ENCODE measurements around the gene MINK1.

- TF ChIP-seq POLR2A (IDR thresholded peaks at IDR 0.05; ENCODE audit: control extremely low read depth in 1 of 2, low read depth in 2 of 2, low read length in 2 of 2) (no peak), HDAC2 (IDR thresholded peaks at IDR 0.05; ENCODE audit: borderline replicate concordance in 1 of 2, low read depth in 2 of 2, low read length in 2 of 2) (no peak), CTCF (IDR thresholded peaks at IDR 0.05; ENCODE audit: control extremely low read depth in 1 of 3, insufficient read depth in 1 of 3, low read depth in 1 of 3, low read length in 3 of 3) (no peak), YY1 (IDR thresholded peaks at IDR 0.05; ENCODE audit: low read depth, low read length) (no peak), RAD21 (IDR thresholded peaks at IDR 0.05 in 1 of 2, conservative IDR thresholded peaks at IDR 0.05 in 1 of 2; ENCODE audit: low read depth in 2 of 2, low read length in 2 of 2) (no peak), CHD2 (IDR thresholded peaks at IDR 0.05; ENCODE audit: low read length) (no peak), RBBP5 (IDR thresholded peaks at IDR 0.05; ENCODE audit: borderline replicate concordance, low read depth, low read length) (no peak), TEAD4 (IDR thresholded peaks at IDR 0.05; ENCODE audit: low read depth, low read length) (no peak), EZH2 (IDR thresholded peaks at IDR 0.05; ENCODE audit: low read depth, low read length, severe bottlenecking) (no peak), GTF2F1 (IDR thresholded peaks at IDR 0.05; ENCODE audit: borderline replicate concordance, low read depth, low read length) (no peak), SP2 (IDR thresholded peaks at IDR 0.05; ENCODE audit: low read length) (no peak), SP1 (IDR thresholded peaks at IDR 0.05; ENCODE audit: low read depth, low read length) (no peak), JUND (IDR thresholded peaks at IDR 0.05; ENCODE audit: low read length) (no peak), SRF (IDR thresholded peaks at IDR 0.05; ENCODE audit: low read depth, low read length) (no peak)
Measured at GRCh38 chr17:4902540-4902939, 69.4 kb downstream of the MINK1 start.
